ENCODE measurements around the gene KRTAP12-1. TPM values are rescaled to one million over a fixed set of nuclear protein-coding genes. Genes with fewer than 3 reads are reported as not detected.

The KRTAP12-1 gene
- total and polyA plus RNA-seq, 2 of the 8 experiments (the other 6 are each of a cell fraction or from before 2014, with no cell fraction given): 0.50 to 0.73 TPM

- Histone ChIP-seq H3K9ac (replicated peaks in 1 of 4; ENCODE audit: extremely low read depth in 1 of 4, low read depth in 3 of 4, low read length in 3 of 4) (no peak overlapping the region), H3K18ac (ENCODE audit: extremely low read depth, low read length) (no peak overlapping the region), H2BK15ac (ENCODE audit: low read length) (no peak overlapping the region), H3K4me2 (ENCODE audit: insufficient read depth in 1 of 2, low read depth in 2 of 2, low read length in 2 of 2) (no peak overlapping the region), H2BK12ac (ENCODE audit: low read depth, low read length) (no peak overlapping the region), H3K4ac (replicated peaks; ENCODE audit: insufficient read length, low read depth, low read length) (no peak overlapping the region), H3K79me1 (ENCODE audit: low read depth, low read length) (no peaks in the 10 kb centered on the region), H3K36me3 (ENCODE audit: control insufficient read depth in 2 of 4, insufficient read depth in 4 of 4, low read length in 3 of 4) (no peaks in the 10 kb centered on the region), H4K8ac (ENCODE audit: extremely low read depth, insufficient read depth, low read length) (no peak overlapping the region), H2AFZ (ENCODE audit: low read length) (no peak overlapping the region), H3K79me2 (ENCODE audit: control insufficient read depth in 1 of 2, insufficient read depth in 2 of 2, low read length in 2 of 2) (no peaks in the 10 kb centered on the region), H4K20me1 (replicated peaks in 1 of 2; ENCODE audit: control insufficient read depth in 1 of 2, insufficient read depth in 2 of 2, low read length in 2 of 2) (no peaks in the 10 kb centered on the region), H3K27me3 (replicated peaks in 1 of 4; ENCODE audit: control insufficient read depth in 3 of 4, extremely low read depth in 1 of 4, insufficient read depth in 3 of 4, low read length in 3 of 4) (peaks cover 0 to 2% (median 0%) of the 10 kb centered on the region in 4 experiments; a peak in 1 of 7 replicates), H2BK20ac (ENCODE audit: low read length) (no peak overlapping the region), H4K5ac (ENCODE audit: insufficient read length, low read depth, low read length) (no peak overlapping the region), H2BK120ac (replicated peaks; ENCODE audit: low read depth, low read length) (no peak overlapping the region), H2BK5ac (ENCODE audit: low read depth, low read length) (no peak overlapping the region), H3K23ac (ENCODE audit: insufficient read length) (no peak overlapping the region), H3K14ac (ENCODE audit: insufficient read length) (no peak overlapping the region), H3K9me3 (ENCODE audit: insufficient read depth in 2 of 2, low read depth in 1 of 2, low read length in 1 of 2) (peaks cover 0 to 4% of the 10 kb centered on the region in 2 experiments; a peak in 2 of 4 replicates), H3K4me1 (replicated peaks in 1 of 4; ENCODE audit: control insufficient read depth in 3 of 4, insufficient read depth in 4 of 4, low read length in 3 of 4) (peaks cover 0 to 9% (median 3%) of the 10 kb centered on the region in 4 experiments; a peak in 5 of 7 replicates), H3K4me3 (ENCODE audit: extremely low read depth in 1 of 4, insufficient read depth in 2 of 4, low read depth in 3 of 4, low read length in 4 of 4) (no peak overlapping the region), H3K56ac (replicated peaks; ENCODE audit: insufficient read length, low read depth, low read length) (no peak overlapping the region), H4K91ac (replicated peaks; ENCODE audit: insufficient read length, low read length) (no peak overlapping the region), H3K23me2 (ENCODE audit: low read depth, low read length) (no peaks in the 10 kb centered on the region), H2AK5ac (ENCODE audit: low read depth, low read length) (no peak overlapping the region), H3K27ac (ENCODE audit: low read depth, low read length) (no peak overlapping the region)
- POLR2A ChIA-PET (ENCODE audit: partially characterized antibody): no interaction called here
- CTCF ChIA-PET (ENCODE audit: partially characterized antibody): no interaction called here
- 78% methylated on average over 1 of the region's 1 CpG; no CpG with 5 or more reads in 1 of the 2 experiments for WGBS, 2 experiments (ENCODE audit: extremely low coverage in 1 of 2, insufficient coverage in 1 of 2, insufficient read length in 1 of 2, insufficient replicate concordance in 2 of 2, low coverage in 1 of 2, low lambda C conversion rate in 2 of 2, missing lambda C conversion rate in 1 of 2)
- FAIRE-seq (no peak), DNase-seq (ENCODE audit: low read depth in 1 of 2, low spot score in 2 of 2) (no peak)
- TF ChIP-seq, protein P1, sequence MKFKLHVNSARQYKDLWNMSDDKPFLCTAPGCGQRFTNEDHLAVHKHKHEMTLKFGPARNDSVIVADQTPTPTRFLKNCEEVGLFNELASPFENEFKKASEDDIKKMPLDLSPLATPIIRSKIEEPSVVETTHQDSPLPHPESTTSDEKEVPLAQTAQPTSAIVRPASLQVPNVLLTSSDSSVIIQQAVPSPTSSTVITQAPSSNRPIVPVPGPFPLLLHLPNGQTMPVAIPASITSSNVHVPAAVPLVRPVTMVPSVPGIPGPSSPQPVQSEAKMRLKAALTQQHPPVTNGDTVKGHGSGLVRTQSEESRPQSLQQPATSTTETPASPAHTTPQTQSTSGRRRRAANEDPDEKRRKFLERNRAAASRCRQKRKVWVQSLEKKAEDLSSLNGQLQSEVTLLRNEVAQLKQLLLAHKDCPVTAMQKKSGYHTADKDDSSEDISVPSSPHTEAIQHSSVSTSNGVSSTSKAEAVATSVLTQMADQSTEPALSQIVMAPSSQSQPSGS (IDR thresholded peaks at IDR 0.05; ENCODE audit: low read length): no peak
- TF ChIP-seq TEAD4 (IDR thresholded peaks at IDR 0.05; ENCODE audit: low read depth, low read length): no peak
- no peak for TF ChIP-seq RFX5 (IDR thresholded peaks at IDR 0.05; ENCODE audit: borderline replicate concordance, low read depth, low read length)
- TF ChIP-seq CBX5 (IDR thresholded peaks at IDR 0.05; ENCODE audit: low read depth, low read length): no peak
- TF ChIP-seq HDAC6 (IDR thresholded peaks at IDR 0.05; ENCODE audit: low read depth, low read length): no peak
- no peak for TF ChIP-seq TAF7 (optimal IDR thresholded peaks at IDR 0.05; ENCODE audit: borderline replicate concordance, low read depth, low read length)
- TF ChIP-seq ASH2L (IDR thresholded peaks at IDR 0.05; ENCODE audit: low read length): no peak
- TF ChIP-seq, protein P2, sequence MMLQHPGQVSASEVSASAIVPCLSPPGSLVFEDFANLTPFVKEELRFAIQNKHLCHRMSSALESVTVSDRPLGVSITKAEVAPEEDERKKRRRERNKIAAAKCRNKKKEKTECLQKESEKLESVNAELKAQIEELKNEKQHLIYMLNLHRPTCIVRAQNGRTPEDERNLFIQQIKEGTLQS (IDR thresholded peaks at IDR 0.05; ENCODE audit: insufficient read depth, low read depth, low read length): no peak
- TF ChIP-seq PHF8 (conservative IDR thresholded peaks at IDR 0.05; ENCODE audit: low read depth, low read length): no peak
- no peak for TF ChIP-seq CHD1 (IDR thresholded peaks at IDR 0.05; ENCODE audit: low read depth, low read length)
- no peak for TF ChIP-seq EP300 (IDR thresholded peaks at IDR 0.05; ENCODE audit: borderline replicate concordance in 1 of 2, low read depth in 2 of 2, low read length in 2 of 2)
- TF ChIP-seq CTBP2 (IDR thresholded peaks at IDR 0.05; ENCODE audit: borderline replicate concordance, insufficient read depth, insufficient read length, low read length): no peak
Observed at GRCh38 chr21:44656868-44657267, 25.1 kb downstream of the KRTAP12-1 start.

Measured in H1 (cell line).